Heart left ventricle (tissue), 16 donors: ENCODE data around the gene TMIGD2. TPM values are rescaled to one million over a fixed set of nuclear protein-coding genes. Genes with fewer than 3 reads are reported as not detected.

Source experiments
- ATAC-seq, 4 donors: fragments of 200-7000 bp; cut with Tn5 transposase; one replicate each; pipeline ENCODE4 v1.9.1; 2020 to 2022; ENCODE audit warnings: moderate library complexity in 4 of 4, mild to moderate bottlenecking in 3 of 4, moderate number of reproducible peaks in 1 of 4
- DNase-seq, 5 donors: peaks; one replicate each; pipeline ENCODE4 v3.0.0-alpha.2; 2020
- H3K27ac ChIP-seq, 12 donors: fragments of 200-600 bp; sonication (generic) in 4 of 12; one replicate each; pipeline versions ENCODE4 v1.5.0 to v1.8.0; 2016 to 2022; ENCODE audit warnings: mild to moderate bottlenecking in 2 of 12
- H3K27me3 ChIP-seq, 9 donors: fragments of 200-600 bp; sonication (generic) in 2 of 9; one replicate each; pipeline versions ENCODE4 v1.5.1 to v1.8.0; 2016 to 2022; ENCODE audit warnings: mild to moderate bottlenecking in 3 of 9
- H3K36me3 ChIP-seq, 9 donors: fragments of 200-600 bp; sonication (generic) in 2 of 9; one replicate each; pipeline versions ENCODE4 v1.5.0 to v1.8.0; 2018 to 2022; ENCODE audit warnings: mild to moderate bottlenecking in 2 of 9
- H3K4me1 ChIP-seq, 12 donors: fragments of 200-600 bp; sonication (generic) in 4 of 12; one replicate each; pipeline versions ENCODE4 v1.5.0 to v1.8.0; 2016 to 2022; ENCODE audit warnings: mild to moderate bottlenecking in 3 of 12
- H3K4me3 ChIP-seq, 12 donors: fragments of 200-600 bp; sonication (generic) in 4 of 12; one replicate each; pipeline versions ENCODE4 v1.5.0 to v1.8.0; 2017 to 2022; ENCODE audit warnings: mild to moderate bottlenecking in 9 of 12, moderate library complexity in 4 of 12
- H3K9me3 ChIP-seq, 12 donors: fragments of 200-600 bp; sonication (generic) in 4 of 12; one replicate each; pipeline versions ENCODE4 v1.5.0 to v1.8.0; 2016 to 2022; ENCODE audit warnings: mild to moderate bottlenecking in 1 of 12
- POLR2A ChIP-seq, 2 donors: fragments of 450-650 bp; IDR thresholded peaks; one replicate each; pipeline ENCODE4 v1.6.1; 2017; ENCODE audit warnings: antibody characterized with exemption in 2 of 2, mild to moderate bottlenecking in 2 of 2, moderate library complexity in 2 of 2
- whole genome bisulfite sequencing, 4 donors: extraction: QIAGEN DNeasy Blood & Tissue Kit in 2 of 4; methylation state at CpG; one replicate each; pipeline versions ENCODE4 v1.1.5 to v1.1.7; 2013 to 2018; 5-methylcytosine and 5-hydroxymethylcytosine counted together
- intact Hi-C, 10 donors: fragments of 100-400 bp; cut with DNase I; formaldehyde crosslinking; loops; one replicate each; pipeline versions ENCODE4 v1.11.1 to v1.14.2; 2022
- polyA plus RNA-seq, 2 donors: library from polyadenylated mRNA; stranded (reverse); fragments of 200-250 nt; gene quantifications; one replicate each; pipeline ENCODE4 v1.2.3, GENCODE V29; 2013
- total RNA-seq, 9 donors: library from RNA; depleted of rRNA in 2 of 9; stranded (reverse); fragments of >200 nt in 2 of 9; fragmentation: NEBNext Ultra II Directional in 3 of 9; extraction: Animal tissue kit (Norgen Biotek cat#: 25700) in 3 of 9; gene quantifications; one replicate each; pipeline versions ENCODE4 v1.1.0 to v1.2.4, GENCODE V29; 2016 to 2023
- TF ChIP-seq, protein P1 (sequence below), 12 donors: fragments of 200-600 bp; sonication (generic) in 4 of 12; IDR thresholded peaks; one replicate each; pipeline versions ENCODE4 v1.5.0 to v1.8.0; 2018 to 2022; ENCODE audit warnings: antibody characterized with exemption in 12 of 12, mild to moderate bottlenecking in 5 of 12
- donor health status: ischemic (EF 13 %, LVEDD 7.1; RV severe dilation, severe dysfunction).
- donor health status: healthy with polysubstance abuse.
- donor health status: DM: no; HTN: yes; CAD: no.
- donor health status: DM: no; HTN: no; CAD: no.
- donor health status: ischemic (EF 25% LVEDD 6.9; RV normal size, moderate dysfunction).
- donor health status: ischemic (EF 25% LVEDD 5.7; RV mildly dilated, moderate dysfunction).
- donor health status: healthy.
- donor health status: DM: yes; HTN: yes; CAD: no.
- donor health status: ischemic (EF 35%, LVEDD 5.7; RV mildly dilated, moderate dysfunction).
- donor health status: nonischemic (EF 11% LVEDD 7.7; RV severe dilation, severe dysfunction).
- donor health status: DM: yes; HTN: yes; CAD: no.
- donor health status: PGD.
- donor health status: ischemic (EF 29% LVEDD 5.4; RV normal size, mild dysfunction).
- donor health status: nonischemic (EF 23%, LVEDD 6.1; RV moderate dilation, normal function).

Gene TMIGD2
- total and polyA plus RNA-seq, 11 donors, result 0.06 to 0.67 (median 0.25) TPM; not detected in 7

GRCh38 chr19:4342615-4343369, 40.6 kb upstream of the TMIGD2 start:
- no peaks in the 10 kb centered on the region for H3K27me3 ChIP-seq
- 0 to 1% (median 0%) methylated on average over 23 to 39 of the region's 39 CpGs for WGBS, 4 donors
- intact Hi-C loops, result loop anchor here in 5 of 10 donors (1.0 to 5.0 kb wide), 7 partner anchors 32 to 95 kb away; partner anchors contain the start of genes SH3GL1 (in 2 of the 5), YJU2 (in 2 of the 5) and CHAF1A (in 1 of the 5)
- peaks cover 0 to 13% (median 6%) of the 10 kb centered on the region in 9 donors for H3K36me3 ChIP-seq
- ATAC-seq (peak; percentile 94 to 98 (median 96)), DNase-seq (peak; percentile 96 to 99 (median 97))
- H3K27ac ChIP-seq, result peak overlapping the region; percentile 70 to 99 (median 92)
- peak overlapping the region; percentile 38 to 100 (median 76) for H3K4me3 ChIP-seq
- no peaks in the 10 kb centered on the region for H3K9me3 ChIP-seq
- peaks cover 0 to 27% (median 15%) of the 10 kb centered on the region in 12 donors for H3K4me1 ChIP-seq
- TF ChIP-seq POLR2A (IDR thresholded peaks at IDR 0.05), result peak; percentile 47 to 93
- TF ChIP-seq, protein P1, sequence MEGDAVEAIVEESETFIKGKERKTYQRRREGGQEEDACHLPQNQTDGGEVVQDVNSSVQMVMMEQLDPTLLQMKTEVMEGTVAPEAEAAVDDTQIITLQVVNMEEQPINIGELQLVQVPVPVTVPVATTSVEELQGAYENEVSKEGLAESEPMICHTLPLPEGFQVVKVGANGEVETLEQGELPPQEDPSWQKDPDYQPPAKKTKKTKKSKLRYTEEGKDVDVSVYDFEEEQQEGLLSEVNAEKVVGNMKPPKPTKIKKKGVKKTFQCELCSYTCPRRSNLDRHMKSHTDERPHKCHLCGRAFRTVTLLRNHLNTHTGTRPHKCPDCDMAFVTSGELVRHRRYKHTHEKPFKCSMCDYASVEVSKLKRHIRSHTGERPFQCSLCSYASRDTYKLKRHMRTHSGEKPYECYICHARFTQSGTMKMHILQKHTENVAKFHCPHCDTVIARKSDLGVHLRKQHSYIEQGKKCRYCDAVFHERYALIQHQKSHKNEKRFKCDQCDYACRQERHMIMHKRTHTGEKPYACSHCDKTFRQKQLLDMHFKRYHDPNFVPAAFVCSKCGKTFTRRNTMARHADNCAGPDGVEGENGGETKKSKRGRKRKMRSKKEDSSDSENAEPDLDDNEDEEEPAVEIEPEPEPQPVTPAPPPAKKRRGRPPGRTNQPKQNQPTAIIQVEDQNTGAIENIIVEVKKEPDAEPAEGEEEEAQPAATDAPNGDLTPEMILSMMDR (IDR thresholded peaks at IDR 0.05), result peak in 7 of 12 donors; percentile 7 to 54 (median 39)

GRCh38 chr19:4342314-4342614, 40.1 kb upstream of the TMIGD2 start:
- Histone ChIP-seq H3K27me3 (no peaks in the 10 kb centered on the region), H3K4me3 (peak overlapping the region; percentile 38 to 100 (median 76)), H3K27ac (peak overlapping the region; percentile 68 to 97 (median 91)), H3K9me3 (no peaks in the 10 kb centered on the region), H3K36me3 (peaks cover 0 to 9% (median 3%) of the 10 kb centered on the region in 9 donors), H3K4me1 (peaks cover 0 to 30% (median 17%) of the 10 kb centered on the region in 12 donors)
- 1 to 3% (median 2%) methylated on average over 8 to 10 of the region's 10 CpGs for WGBS, 4 donors
- ATAC-seq (peak; percentile 4 to 23 (median 16)), DNase-seq (no peak)
- no peak for TF ChIP-seq POLR2A (IDR thresholded peaks at IDR 0.05)
- TF ChIP-seq, protein P1 (IDR thresholded peaks at IDR 0.05), result no peak
- intact Hi-C loops, result loop anchor here in 5 of 10 donors (1.0 to 5.0 kb wide), 7 partner anchors 33 to 95 kb away; partner anchors contain the start of genes SH3GL1 (in 2 of the 5), YJU2 (in 2 of the 5) and CHAF1A (in 1 of the 5)

DNA sequence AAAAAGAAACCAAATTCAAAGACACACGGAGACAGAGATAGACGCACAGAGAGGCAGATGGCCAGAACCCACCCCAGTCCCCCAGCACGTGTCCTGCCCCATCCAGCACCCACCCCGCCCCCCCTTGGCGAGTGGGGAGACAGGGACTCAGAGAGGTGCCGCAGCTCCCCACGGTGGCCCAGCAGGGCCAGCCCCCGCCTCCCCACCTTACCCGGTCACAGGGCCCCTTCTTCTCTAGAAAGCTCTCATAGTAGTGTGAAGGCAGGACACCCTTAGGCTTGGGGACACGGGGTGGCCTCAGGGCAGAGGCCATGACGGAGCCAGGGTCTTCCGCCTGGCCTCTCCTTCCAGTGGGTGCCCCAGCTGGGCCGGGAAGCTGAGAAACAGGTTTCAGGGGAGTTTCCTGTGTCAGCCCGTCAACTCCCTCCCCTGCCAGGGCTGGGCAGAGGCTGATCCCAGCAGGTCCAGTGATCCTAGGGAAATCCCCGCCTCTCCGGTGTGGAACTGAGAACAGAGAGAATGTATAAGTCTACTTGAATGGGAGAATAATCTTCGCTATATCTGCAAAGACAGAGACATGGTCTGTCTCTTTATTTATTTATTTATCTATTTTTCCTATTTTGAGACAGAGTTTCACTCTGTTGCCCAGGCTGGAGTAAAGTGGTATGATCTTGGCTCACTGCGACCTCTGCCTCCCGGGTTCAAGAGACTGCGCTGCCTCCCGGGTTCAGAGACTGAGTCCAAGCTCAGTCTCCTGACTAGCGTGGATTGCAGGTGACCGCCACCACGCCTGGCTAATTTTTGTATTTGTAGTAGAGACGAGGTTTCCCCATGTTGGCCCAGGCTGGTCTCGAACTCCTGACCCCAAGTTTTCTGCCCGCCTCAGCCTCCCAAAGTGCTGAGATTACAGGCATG, 36.5 kb upstream of the TMIGD2 start, which contains the start of gene STAP2:
Gene STAP2 (minus strand): TSS at position 387 of the 915 bp plus-strand sequence. CDS start 74 bp downstream, at position 313.
- TF ChIP-seq POLR2A (IDR thresholded peaks at IDR 0.05), result no peak
- TF ChIP-seq, protein P1 (IDR thresholded peaks at IDR 0.05), result no peak
- H3K27me3 ChIP-seq, result no peaks in the 10 kb centered on the region
- peak within 1 kb of the TSS in 11 of 12 donors; percentile 10 to 61 (median 49) for H3K4me3 ChIP-seq
- DNase-seq, result no peak
- ATAC-seq, result no peak
- H3K36me3 ChIP-seq, result no peaks in the 10 kb centered on the region
- intact Hi-C loops, result no loop called here
- WGBS, 4 donors, result 48 to 55% (median 51%) methylated on average over 22 to 27 of the region's 27 CpGs
- peak within 1 kb of the TSS in 11 of 12 donors; percentile 4 to 68 (median 53) for H3K27ac ChIP-seq
- peaks cover 0 to 23% (median 11%) of the 10 kb centered on the region in 12 donors for H3K4me1 ChIP-seq
- H3K9me3 ChIP-seq, result no peaks in the 10 kb centered on the region
